ENCODE results near the gene CAVIN4.

DNA sequence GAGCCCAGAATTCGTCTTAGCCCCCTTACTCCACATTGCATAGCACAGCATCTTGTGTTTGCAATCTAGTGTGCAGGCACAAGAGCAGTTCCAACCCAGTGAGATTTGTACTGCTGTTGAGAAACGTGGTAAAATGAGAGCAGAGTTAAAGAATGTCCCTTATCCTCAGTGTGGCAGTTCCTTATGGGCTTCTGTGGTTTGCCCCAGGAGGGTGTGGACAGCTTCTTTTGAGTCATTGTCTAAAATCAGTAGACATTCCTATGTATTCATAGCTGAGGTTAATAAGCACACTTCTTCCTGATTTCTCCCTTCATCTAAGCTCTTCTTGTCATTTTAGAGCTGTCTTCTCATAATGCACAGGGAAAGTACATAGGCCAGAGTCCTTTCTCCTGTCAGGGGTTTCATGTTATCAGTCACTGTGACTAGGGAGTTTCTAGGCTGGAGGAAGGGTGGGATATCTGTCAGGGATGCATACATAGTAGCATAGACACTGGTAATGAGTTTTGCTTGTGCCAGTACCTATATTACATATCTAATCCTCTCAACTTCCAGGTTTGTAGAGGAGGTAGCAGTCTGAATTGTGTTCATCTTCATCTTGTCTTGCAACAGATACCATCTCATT lies 2.0 kb upstream of the CAVIN4 start:
- TF ChIP-seq ZMAT3 (CRISPR knock-in tag; conservative IDR thresholded peaks at IDR 0.05) (no peak), TMF1 (CRISPR knock-in tag; IDR thresholded peaks at IDR 0.05; ENCODE audit: low read depth) (no peak), ZNF740 (CRISPR knock-in tag; IDR thresholded peaks at IDR 0.05) (no peak), PHF8 (CRISPR knock-in tag; IDR thresholded peaks at IDR 0.05) (no peak), FOSL2 (CRISPR knock-in tag; IDR thresholded peaks at IDR 0.05) (no peak)

All from HepG2 (cell line).